ENCODE measurements around the gene SYT11.

SYT11 gene

GRCh38 chr1:155932081-155932480 is 72.7 kb downstream of the SYT11 start:
- no peak overlapping the region for H3K4me3 ChIP-seq (ENCODE audit: low read depth, low read length)
- H3K27me3 ChIP-seq (ENCODE audit: control insufficient read depth, insufficient read depth, low read length), result no peaks in the 10 kb centered on the region
- H3K36me3 ChIP-seq (ENCODE audit: control insufficient read depth, insufficient read depth, low read length), result peaks cover 27% of the 10 kb centered on the region
- H3K9ac ChIP-seq (ENCODE audit: low read depth, low read length), result no peak overlapping the region
- no peaks in the 10 kb centered on the region for H3K4me1 ChIP-seq (ENCODE audit: control insufficient read depth, insufficient read depth, low read length)
- no peaks in the 10 kb centered on the region for H3K9me3 ChIP-seq (ENCODE audit: control insufficient read depth, insufficient read depth, low read length)

- Histone ChIP-seq H3K27me3 (ENCODE audit: control insufficient read depth, insufficient read depth, low read length) (no peaks in the 10 kb centered on the region), H3K4me1 (ENCODE audit: control insufficient read depth, insufficient read depth, low read length) (no peaks in the 10 kb centered on the region), H3K4me3 (ENCODE audit: low read depth, low read length) (no peak overlapping the region), H3K36me3 (ENCODE audit: control insufficient read depth, insufficient read depth, low read length) (peaks cover 23% of the 10 kb centered on the region), H3K9ac (ENCODE audit: low read depth, low read length) (no peak overlapping the region), H3K9me3 (ENCODE audit: control insufficient read depth, insufficient read depth, low read length) (no peaks in the 10 kb centered on the region)
Measured at GRCh38 chr1:155932487-155932886, 73.1 kb downstream of the SYT11 start.

- peak overlapping the region; percentile 98 for H3K9ac ChIP-seq (ENCODE audit: low read depth, low read length)
- peaks cover 19% of the 10 kb centered on the region for H3K36me3 ChIP-seq (ENCODE audit: control insufficient read depth, insufficient read depth, low read length)
- H3K4me3 ChIP-seq (ENCODE audit: low read depth, low read length), result peak overlapping the region; percentile 98
- no peaks in the 10 kb centered on the region for H3K9me3 ChIP-seq (ENCODE audit: control insufficient read depth, insufficient read depth, low read length)
- no peaks in the 10 kb centered on the region for H3K4me1 ChIP-seq (ENCODE audit: control insufficient read depth, insufficient read depth, low read length)
- no peaks in the 10 kb centered on the region for H3K27me3 ChIP-seq (ENCODE audit: control insufficient read depth, insufficient read depth, low read length)
Measured at GRCh38 chr1:155933591-155934096, 74.3 kb downstream of the SYT11 start.

- peak within 1 kb of the TSS; percentile 98 for H3K4me3 ChIP-seq (ENCODE audit: low read depth, low read length)
- H3K4me1 ChIP-seq (ENCODE audit: control insufficient read depth, insufficient read depth, low read length), result no peaks in the 10 kb centered on the region
- H3K9ac ChIP-seq (ENCODE audit: low read depth, low read length), result peak within 1 kb of the TSS; percentile 98
- H3K27me3 ChIP-seq (ENCODE audit: control insufficient read depth, insufficient read depth, low read length), result no peaks in the 10 kb centered on the region
- H3K36me3 ChIP-seq (ENCODE audit: control insufficient read depth, insufficient read depth, low read length), result peaks cover 12% of the 10 kb centered on the region
- H3K9me3 ChIP-seq (ENCODE audit: control insufficient read depth, insufficient read depth, low read length), result no peaks in the 10 kb centered on the region
Measured at GRCh38 chr1:155934097-155934935, 74.9 kb downstream of the SYT11 start, which contains the start of gene KHDC4. Gene KHDC4, minus strand, starts transcription at chr1:155934413. Its CDS starts 40 bp downstream, at chr1:155934373.
